Stomach (tissue), 9 donors: ENCODE data around the gene EYA2. TPM values are rescaled to one million over a fixed set of nuclear protein-coding genes. Genes with fewer than 3 reads are reported as not detected.

Experiments
- DNase-seq, 2 donors: peaks; one replicate each; pipeline versions ENCODE4 v3.0.0 to v3.0.0-alpha.2; 2013 to 2019
- H3K27ac ChIP-seq, 5 donors: fragments of 200-600 bp in 4 of 5; sonication (generic) in 4 of 5; one replicate each; pipeline ENCODE4 v1.5.1; 2013 to 2019; ENCODE audit warnings: mild to moderate bottlenecking in 1 of 5, moderate library complexity in 1 of 5
- H3K27me3 ChIP-seq, 3 donors: fragments of 200-600 bp; sonication (generic); one replicate each; pipeline ENCODE4 v1.5.1; 2017 to 2019; ENCODE audit warnings: mixed run types in 1 of 3
- H3K36me3 ChIP-seq, 4 donors: fragments of 200-600 bp; sonication (generic); 1 replicate in 3 of 4; 2 replicates in 1 of 4; pipeline ENCODE4 v1.5.1; 2016 to 2019
- H3K4me1 ChIP-seq, 4 donors: fragments of 200-600 bp; sonication (generic); one replicate each; pipeline ENCODE4 v1.5.1; 2016 to 2019
- H3K4me3 ChIP-seq, 4 donors: fragments of 200-600 bp; sonication (generic) in 3 of 4; one replicate each; pipeline ENCODE4 v1.5.1; 2016 to 2019; ENCODE audit warnings: mild to moderate bottlenecking in 1 of 4
- H3K9me3 ChIP-seq, 4 donors: fragments of 200-600 bp; sonication (generic); one replicate each; pipeline ENCODE4 v1.5.1; 2016 to 2019
- CTCF ChIP-seq, 7 experiments: fragments of 450-650 bp in 4 of 7; fragments of 200-600 bp in 3 of 7; sonication (generic) in 3 of 7; IDR thresholded peaks; one replicate each; pipeline ENCODE4 v1.5.1; 2016 to 2019; ENCODE audit warnings: antibody characterized with exemption in 7 of 7, control low read depth in 2 of 7, mild to moderate bottlenecking in 1 of 7
- EP300 ChIP-seq: sonication (generic); formaldehyde crosslinking; IDR thresholded peaks from one replicate; pipeline ENCODE4 v1.6.1; 2017; ENCODE audit warnings: antibody characterized with exemption
- POLR2A ChIP-seq, 4 donors: fragments of 450-650 bp; IDR thresholded peaks; one replicate each; pipeline ENCODE4 v1.6.1; 2016; ENCODE audit warnings: antibody characterized with exemption in 4 of 4, control low read depth in 2 of 4, mild to moderate bottlenecking in 1 of 4, moderate library complexity in 1 of 4
- POLR2AphosphoS5 ChIP-seq, 3 donors: sonication (generic); formaldehyde crosslinking; IDR thresholded peaks; one replicate each; pipeline ENCODE4 v1.6.1; 2016; ENCODE audit warnings: antibody characterized with exemption in 3 of 3
- WGBS, 5 donors: extraction: QIAGEN DNeasy Blood & Tissue Kit in 3 of 5; methylation state at CpG; one replicate each; pipeline versions ENCODE4 v1.1.5 to v1.1.7; 2013 to 2018; 5-methylcytosine and 5-hydroxymethylcytosine counted together
- intact Hi-C: fragments of 100-400 bp; cut with DNase I; formaldehyde crosslinking; loops from one replicate; pipeline ENCODE4 v1.15.1; 2023; ENCODE audit warnings: low total_unique reads
- polyA plus RNA-seq, 3 donors: library from polyadenylated mRNA; stranded (reverse); fragments of 200-250 nt; gene quantifications; one replicate each; pipeline ENCODE4 v1.2.3, GENCODE V29; 2013
- total RNA-seq, 5 donors: library from RNA; depleted of rRNA; stranded (reverse); fragments of >200 nt; gene quantifications; one replicate each; pipeline versions ENCODE4 v1.1.0 to v1.2.3, GENCODE V29; 2014 to 2016
- donor health status: healthy with polysubstance abuse.
- donor health status: Bipolar disorder and iron deficiency.
- donor health status: healthy.

Gene EYA2
- total and polyA plus RNA-seq, 8 donors = 1.8 to 86.2 (median 5.5) TPM

- DNase-seq = no peak
- H3K27ac ChIP-seq = no peak overlapping the region
- no peak overlapping the region for H3K4me3 ChIP-seq
- intact Hi-C loops = no loop called here
- H3K36me3 ChIP-seq = no peaks in the 10 kb centered on the region
- TF ChIP-seq CTCF (IDR thresholded peaks at IDR 0.05) (no peak), POLR2A (IDR thresholded peaks at IDR 0.05) (no peak), EP300 (no peak), POLR2AphosphoS5 (IDR thresholded peaks at IDR 0.05) (no peak)
- H3K9me3 ChIP-seq = peaks cover 0 to 18% (median 12%) of the 10 kb centered on the region in 4 donors
- H3K27me3 ChIP-seq = peaks cover 0 to 15% (median 0%) of the 10 kb centered on the region in 3 donors
- H3K4me1 ChIP-seq = peaks cover 0 to 7% (median 0%) of the 10 kb centered on the region in 4 donors
- WGBS, 5 donors = 74 to 87% (median 81%) methylated on average over 5 of the region's 5 CpGs
Observed at GRCh38 chr20:47048054-47048453, 153.4 kb downstream of the EYA2 start.

- Histone ChIP-seq H3K27me3 (peaks cover 0 to 15% (median 0%) of the 10 kb centered on the region in 3 donors), H3K9me3 (peaks cover 0 to 14% (median 10%) of the 10 kb centered on the region in 4 donors), H3K4me1 (peaks cover 0 to 7% (median 0%) of the 10 kb centered on the region in 4 donors), H3K4me3 (no peak overlapping the region), H3K36me3 (no peaks in the 10 kb centered on the region), H3K27ac (no peak overlapping the region)
- TF ChIP-seq POLR2A (IDR thresholded peaks at IDR 0.05) (no peak), EP300 (no peak), CTCF (IDR thresholded peaks at IDR 0.05) (no peak), POLR2AphosphoS5 (IDR thresholded peaks at IDR 0.05) (no peak)
- intact Hi-C loops = no loop called here
- DNase-seq = no peak
- WGBS, 5 donors = 48 to 63% (median 56%) methylated on average over 7 of the region's 7 CpGs
Observed at GRCh38 chr20:47049771-47050170, 155.1 kb downstream of the EYA2 start.

- Histone ChIP-seq H3K27me3 (peaks cover 0 to 15% (median 0%) of the 10 kb centered on the region in 3 donors), H3K36me3 (no peaks in the 10 kb centered on the region), H3K27ac (no peak overlapping the region), H3K4me1 (peaks cover 0 to 7% (median 0%) of the 10 kb centered on the region in 4 donors), H3K4me3 (no peak overlapping the region), H3K9me3 (peaks cover 0 to 5% (median 0%) of the 10 kb centered on the region in 4 donors)
- 77 to 92% (median 87%) methylated on average over 14 of the region's 14 CpGs for WGBS, 5 donors
- no peak for DNase-seq
- intact Hi-C loops = no loop called here
- no peak for TF ChIP-seq CTCF (IDR thresholded peaks at IDR 0.05)
- no peak for TF ChIP-seq EP300
- no peak for TF ChIP-seq POLR2A (IDR thresholded peaks at IDR 0.05)
- TF ChIP-seq POLR2AphosphoS5 (IDR thresholded peaks at IDR 0.05) = no peak
Observed at GRCh38 chr20:47050996-47051395, 156.4 kb downstream of the EYA2 start.

GRCh38 chr20:47051936-47052526, 157.4 kb downstream of the EYA2 start:
- Histone ChIP-seq H3K36me3 (no peaks in the 10 kb centered on the region), H3K4me1 (peaks cover 0 to 7% (median 0%) of the 10 kb centered on the region in 4 donors), H3K27ac (no peak overlapping the region), H3K9me3 (peaks cover 0 to 4% (median 0%) of the 10 kb centered on the region in 4 donors), H3K4me3 (no peak overlapping the region), H3K27me3 (peaks cover 0 to 15% (median 0%) of the 10 kb centered on the region in 3 donors)
- no peak for TF ChIP-seq POLR2A (IDR thresholded peaks at IDR 0.05)
- TF ChIP-seq EP300 = no peak
- no peak for TF ChIP-seq CTCF (IDR thresholded peaks at IDR 0.05)
- TF ChIP-seq POLR2AphosphoS5 (IDR thresholded peaks at IDR 0.05) = no peak
- intact Hi-C loops = no loop called here
- WGBS, 5 donors = 23 to 43% (median 29%) methylated on average over 8 of the region's 8 CpGs
- DNase-seq = no peak
